ENCODE measurements around the gene TRPC5OS. TPM values are rescaled to one million over a fixed set of nuclear protein-coding genes. Genes with fewer than 3 reads are reported as not detected.
A peak's percentile ranks its signal among the peaks of the same experiment; 100 is the strongest.

The TRPC5OS gene
- polyA plus RNA-seq, 4 donors = 0.03 TPM; not detected in 3

GRCh38 chrX:111854556-111855490, 21.2 kb upstream of the TRPC5OS start:
- 68 to 82% (median 76%) methylated on average over 4 of the region's 4 CpGs for WGBS, 3 donors
- Histone ChIP-seq H3K4me1 (ENCODE audit: control insufficient read depth in 3 of 3, insufficient read depth in 2 of 3, low read depth in 1 of 3, low read length in 2 of 3) (no peaks in the 10 kb centered on the region), H3K4me3 (ENCODE audit: low read depth in 1 of 3, low read length in 3 of 3) (no peak overlapping the region), H3K36me3 (ENCODE audit: control insufficient read depth in 3 of 3, insufficient read depth in 2 of 3, low read depth in 1 of 3, low read length in 3 of 3) (no peaks in the 10 kb centered on the region), H3K27ac (ENCODE audit: low read depth in 1 of 3, low read length in 2 of 3) (no peak overlapping the region), H3K9me3 (ENCODE audit: control insufficient read depth in 2 of 2, insufficient read depth in 1 of 2, low read depth in 1 of 2, low read length in 1 of 2) (peaks cover 0 to 3% of the 10 kb centered on the region in 2 donors), H3K27me3 (ENCODE audit: control insufficient read depth in 3 of 3, insufficient read depth in 3 of 3, low read length in 3 of 3) (no peaks in the 10 kb centered on the region)
- DNase-seq (peak; percentile 41 to 54), FAIRE-seq (no peak)

- Histone ChIP-seq H3K27me3 (ENCODE audit: control insufficient read depth in 3 of 3, insufficient read depth in 3 of 3, low read length in 3 of 3) (no peaks in the 10 kb centered on the region), H3K4me1 (ENCODE audit: control insufficient read depth in 3 of 3, insufficient read depth in 2 of 3, low read depth in 1 of 3, low read length in 2 of 3) (no peaks in the 10 kb centered on the region), H3K4me3 (ENCODE audit: low read depth in 1 of 3, low read length in 3 of 3) (no peak overlapping the region), H3K9me3 (ENCODE audit: control insufficient read depth in 2 of 2, insufficient read depth in 1 of 2, low read depth in 1 of 2, low read length in 1 of 2) (peaks cover 0 to 3% of the 10 kb centered on the region in 2 donors), H3K27ac (ENCODE audit: low read depth in 1 of 3, low read length in 2 of 3) (no peak overlapping the region), H3K36me3 (ENCODE audit: control insufficient read depth in 3 of 3, insufficient read depth in 2 of 3, low read depth in 1 of 3, low read length in 3 of 3) (no peaks in the 10 kb centered on the region)
- WGBS, 3 donors = 46 to 100% (median 92%) methylated on average over 1 of the region's 1 CpG
- DNase-seq (no peak), FAIRE-seq (no peak)
These were observed 18.4 kb upstream of the TRPC5OS start for GRCh38 chrX:111857534-111858060.

- peak; percentile 30 for FAIRE-seq
These were observed 14.4 kb upstream of the TRPC5OS start for GRCh38 chrX:111861605-111862004.

GRCh38 chrX:111867236-111867635, 8.7 kb upstream of the TRPC5OS start:
- no peaks in the 10 kb centered on the region for H3K27me3 ChIP-seq (ENCODE audit: control insufficient read depth in 3 of 3, insufficient read depth in 3 of 3, low read length in 3 of 3)
- no peaks in the 10 kb centered on the region for H3K4me1 ChIP-seq (ENCODE audit: control insufficient read depth in 3 of 3, insufficient read depth in 2 of 3, low read depth in 1 of 3, low read length in 2 of 3)
- 88 to 100% (median 95%) methylated on average over 2 of the region's 2 CpGs for WGBS, 3 donors
- FAIRE-seq = no peak
- no peak overlapping the region for H3K4me3 ChIP-seq (ENCODE audit: low read depth in 1 of 3, low read length in 3 of 3)
- DNase-seq = no peak
- H3K9me3 ChIP-seq (ENCODE audit: control insufficient read depth in 2 of 2, insufficient read depth in 1 of 2, low read depth in 1 of 2, low read length in 1 of 2) = peaks cover 0 to 5% of the 10 kb centered on the region in 2 donors
- H3K27ac ChIP-seq (ENCODE audit: low read depth in 1 of 3, low read length in 2 of 3) = no peak overlapping the region
- H3K36me3 ChIP-seq (ENCODE audit: control insufficient read depth in 3 of 3, insufficient read depth in 2 of 3, low read depth in 1 of 3, low read length in 3 of 3) = no peaks in the 10 kb centered on the region

More at GRCh38 chrX:111861605-111862004, 14.4 kb upstream of the TRPC5OS start:
- Histone ChIP-seq H3K36me3 (ENCODE audit: control insufficient read depth in 3 of 3, insufficient read depth in 2 of 3, low read depth in 1 of 3, low read length in 3 of 3) (no peaks in the 10 kb centered on the region), H3K4me3 (ENCODE audit: low read depth in 1 of 3, low read length in 3 of 3) (no peak overlapping the region), H3K9me3 (ENCODE audit: control insufficient read depth in 2 of 2, insufficient read depth in 1 of 2, low read depth in 1 of 2, low read length in 1 of 2) (no peaks in the 10 kb centered on the region), H3K27me3 (ENCODE audit: control insufficient read depth in 3 of 3, insufficient read depth in 3 of 3, low read length in 3 of 3) (no peaks in the 10 kb centered on the region), H3K27ac (ENCODE audit: low read depth in 1 of 3, low read length in 2 of 3) (peak overlapping the region in 1 of 3 donors; percentile 22), H3K4me1 (ENCODE audit: control insufficient read depth in 3 of 3, insufficient read depth in 2 of 3, low read depth in 1 of 3, low read length in 2 of 3) (no peaks in the 10 kb centered on the region)
- DNase-seq = peak; percentile 48 to 53
- WGBS, 3 donors = 19 to 65% (median 47%) methylated on average over 5 of the region's 5 CpGs

- Histone ChIP-seq H3K9me3 (ENCODE audit: control insufficient read depth in 2 of 2, insufficient read depth in 1 of 2, low read depth in 1 of 2, low read length in 1 of 2) (peaks cover 0 to 5% of the 10 kb centered on the region in 2 donors), H3K36me3 (ENCODE audit: control insufficient read depth in 3 of 3, insufficient read depth in 2 of 3, low read depth in 1 of 3, low read length in 3 of 3) (no peaks in the 10 kb centered on the region), H3K4me1 (ENCODE audit: control insufficient read depth in 3 of 3, insufficient read depth in 2 of 3, low read depth in 1 of 3, low read length in 2 of 3) (no peaks in the 10 kb centered on the region), H3K27ac (ENCODE audit: low read depth in 1 of 3, low read length in 2 of 3) (peak overlapping the region in 1 of 3 donors; percentile 47), H3K27me3 (ENCODE audit: control insufficient read depth in 3 of 3, insufficient read depth in 3 of 3, low read length in 3 of 3) (no peaks in the 10 kb centered on the region), H3K4me3 (ENCODE audit: low read depth in 1 of 3, low read length in 3 of 3) (no peak overlapping the region)
- 33 to 38% (median 34%) methylated on average over 5 of the region's 5 CpGs for WGBS, 3 donors
- DNase-seq = peak; percentile 10 to 18
- FAIRE-seq = no peak
These were observed 7.0 kb upstream of the TRPC5OS start for GRCh38 chrX:111868726-111869638.

- no peak overlapping the region for H3K27ac ChIP-seq (ENCODE audit: low read depth in 1 of 3, low read length in 2 of 3)
- no peaks in the 10 kb centered on the region for H3K36me3 ChIP-seq (ENCODE audit: control insufficient read depth in 3 of 3, insufficient read depth in 2 of 3, low read depth in 1 of 3, low read length in 3 of 3)
- 0 to 19% (median 4%) methylated on average over 1 of the region's 1 CpG for WGBS, 3 donors
- H3K27me3 ChIP-seq (ENCODE audit: control insufficient read depth in 3 of 3, insufficient read depth in 3 of 3, low read length in 3 of 3) = no peaks in the 10 kb centered on the region
- no peak for FAIRE-seq
- DNase-seq = peak; percentile 46 to 68
- H3K4me1 ChIP-seq (ENCODE audit: control insufficient read depth in 3 of 3, insufficient read depth in 2 of 3, low read depth in 1 of 3, low read length in 2 of 3) = no peaks in the 10 kb centered on the region
- peaks cover 0 to 5% of the 10 kb centered on the region in 2 donors for H3K9me3 ChIP-seq (ENCODE audit: control insufficient read depth in 2 of 2, insufficient read depth in 1 of 2, low read depth in 1 of 2, low read length in 1 of 2)
- no peak overlapping the region for H3K4me3 ChIP-seq (ENCODE audit: low read depth in 1 of 3, low read length in 3 of 3)
These were observed 6.3 kb upstream of the TRPC5OS start for GRCh38 chrX:111869639-111870034.

GRCh38 chrX:111874241-111874640, 1.7 kb upstream of the TRPC5OS start:
- H3K36me3 ChIP-seq (ENCODE audit: control insufficient read depth in 3 of 3, insufficient read depth in 2 of 3, low read depth in 1 of 3, low read length in 3 of 3) = no peaks in the 10 kb centered on the region
- H3K4me1 ChIP-seq (ENCODE audit: control insufficient read depth in 3 of 3, insufficient read depth in 2 of 3, low read depth in 1 of 3, low read length in 2 of 3) = no peaks in the 10 kb centered on the region
- no peak overlapping the region for H3K27ac ChIP-seq (ENCODE audit: low read depth in 1 of 3, low read length in 2 of 3)
- FAIRE-seq (no peak), DNase-seq (no peak)
- no peaks in the 10 kb centered on the region for H3K27me3 ChIP-seq (ENCODE audit: control insufficient read depth in 3 of 3, insufficient read depth in 3 of 3, low read length in 3 of 3)
- H3K9me3 ChIP-seq (ENCODE audit: control insufficient read depth in 2 of 2, insufficient read depth in 1 of 2, low read depth in 1 of 2, low read length in 1 of 2) = peaks cover 0 to 5% of the 10 kb centered on the region in 2 donors
- H3K4me3 ChIP-seq (ENCODE audit: low read depth in 1 of 3, low read length in 3 of 3) = no peak overlapping the region
- 80 to 88% (median 81%) methylated on average over 3 of the region's 3 CpGs for WGBS, 3 donors

- Histone ChIP-seq H3K9me3 (ENCODE audit: control insufficient read depth in 2 of 2, insufficient read depth in 1 of 2, low read depth in 1 of 2, low read length in 1 of 2) (peaks cover 0 to 4% of the 10 kb centered on the region in 2 donors), H3K4me3 (ENCODE audit: low read depth in 1 of 3, low read length in 3 of 3) (no peak overlapping the region), H3K36me3 (ENCODE audit: control insufficient read depth in 3 of 3, insufficient read depth in 2 of 3, low read depth in 1 of 3, low read length in 3 of 3) (no peaks in the 10 kb centered on the region), H3K27ac (ENCODE audit: low read depth in 1 of 3, low read length in 2 of 3) (no peak overlapping the region), H3K4me1 (ENCODE audit: control insufficient read depth in 3 of 3, insufficient read depth in 2 of 3, low read depth in 1 of 3, low read length in 2 of 3) (no peaks in the 10 kb centered on the region), H3K27me3 (ENCODE audit: control insufficient read depth in 3 of 3, insufficient read depth in 3 of 3, low read length in 3 of 3) (no peaks in the 10 kb centered on the region)
- no peak for DNase-seq
- FAIRE-seq = no peak
- WGBS, 3 donors = 46 to 73% (median 68%) methylated on average over 3 of the region's 3 CpGs
These were observed 665 bp downstream of the TRPC5OS start for GRCh38 chrX:111876646-111877045.
